Neural cell (in vitro differentiated cells): ENCODE measurements around the gene RCAN1. TPM values are rescaled to one million over a fixed set of nuclear protein-coding genes. Genes with fewer than 3 reads are reported as not detected.

Source experiments
- H2AFZ ChIP-seq: fragments of 200-600, 300-800 bp; sonication (generic), shearing (Covaris generic); 2 replicates; pipeline ENCODE4 v1.6.0; 2014; ENCODE audit warnings: low read depth, mild to moderate bottlenecking, antibody characterized with exemption, low read length, moderate library complexity
- H3F3A ChIP-seq: fragments of 200-600 bp; shearing (Covaris generic); 2 replicates; pipeline ENCODE4 v1.6.1; 2016; ENCODE audit warnings: mild to moderate bottlenecking, moderate library complexity, mixed read lengths, antibody characterized with exemption, low read length; ENCODE audit not compliant: insufficient read depth, poor library complexity, severe bottlenecking
- H3K27ac ChIP-seq: fragments of 200-600, 300-800 bp; sonication (generic), shearing (Covaris generic); 2 replicates; pipeline ENCODE4 v1.5.1; 2014; ENCODE audit warnings: mild to moderate bottlenecking, low read length, moderate library complexity
- H3K27me3 ChIP-seq: fragments of 300-800, 200-600 bp; sonication (generic), shearing (Covaris generic); 2 replicates; pipeline ENCODE4 v1.6.0; 2014; ENCODE audit warnings: mild to moderate bottlenecking, low read depth, low read length, moderate library complexity; ENCODE audit not compliant: insufficient read depth
- H3K36me3 ChIP-seq: fragments of 300-800, 200-600 bp; sonication (generic), shearing (Covaris generic); 2 replicates; pipeline ENCODE4 v1.5.1; 2014; ENCODE audit warnings: mild to moderate bottlenecking, antibody characterized with exemption, low read length, moderate library complexity; ENCODE audit not compliant: insufficient read depth
- H3K4me2 ChIP-seq: fragments of 300-800, 200-600 bp; sonication (generic), shearing (Covaris generic); 2 replicates; pipeline ENCODE4 v1.6.0; 2014; ENCODE audit warnings: mild to moderate bottlenecking, low read length
- H3K4me3 ChIP-seq: fragments of 300-800, 200-600 bp; sonication (generic), shearing (Covaris generic); 2 replicates; pipeline ENCODE4 v1.5.1; 2014; ENCODE audit warnings: mild to moderate bottlenecking, low read length, moderate library complexity
- H3K79me2 ChIP-seq: fragments of 200-600 bp; shearing (Covaris generic); replicated peaks from 2 replicates; pipeline ENCODE4 v1.6.0; 2014; ENCODE audit warnings: mild to moderate bottlenecking, low read length, moderate library complexity; ENCODE audit not compliant: insufficient read depth
- H3K9ac ChIP-seq: fragments of 300-800, 200-600 bp; sonication (generic), shearing (Covaris generic); 2 replicates; pipeline ENCODE4 v1.6.1; 2016; ENCODE audit warnings: mild to moderate bottlenecking, low read length, mixed read lengths
- H3K9me2 ChIP-seq: fragments of 200-600 bp; shearing (Covaris generic); 2 replicates; pipeline ENCODE4 v1.6.1; 2016; ENCODE audit warnings: mild to moderate bottlenecking, low read length, mixed read lengths; ENCODE audit not compliant: insufficient read depth
- H3K9me3 ChIP-seq: fragments of 200-600, 300-800 bp; sonication (generic), shearing (Covaris generic); 2 replicates; pipeline ENCODE4 v1.6.1; 2016; ENCODE audit warnings: mild to moderate bottlenecking, mixed run types, low read length, moderate library complexity, mixed read lengths
- H4K20me1 ChIP-seq: fragments of 200-600 bp; shearing (Covaris generic); 2 replicates; pipeline ENCODE4 v1.6.1; 2016; ENCODE audit warnings: mild to moderate bottlenecking, mixed run types; ENCODE audit not compliant: insufficient read depth
- EP300 ChIP-seq: fragments of 450-650 bp; conservative IDR thresholded peaks from 2 replicates; pipeline ENCODE4 v1.6.1; 2014; ENCODE audit warnings: antibody characterized with exemption, mild to moderate bottlenecking, moderate library complexity; ENCODE audit not compliant: poor library complexity, severe bottlenecking
- EZH2 ChIP-seq: fragments of 200-600, 300-800 bp; shearing (Covaris generic), sonication (generic); IDR thresholded peaks from 2 replicates; pipeline ENCODE4 v1.6.1; 2014; ENCODE audit warnings: antibody characterized with exemption, low read length, borderline replicate concordance, mild to moderate bottlenecking; ENCODE audit not compliant: insufficient read depth, poor library complexity, severe bottlenecking
- MXI1 ChIP-seq: fragments of 450-650 bp; conservative IDR thresholded peaks from 2 replicates; pipeline ENCODE4 v1.6.1; 2014; ENCODE audit warnings: antibody characterized with exemption, mild to moderate bottlenecking; ENCODE audit not compliant: poor library complexity, severe bottlenecking
- POLR2AphosphoS5 ChIP-seq: IDR thresholded peaks from 2 replicates; pipeline ENCODE4 v1.6.1; 2012
- RAD21 ChIP-seq: fragments of 450-650 bp; conservative IDR thresholded peaks from 2 replicates; pipeline ENCODE4 v1.6.1; 2014; ENCODE audit warnings: antibody characterized with exemption, mild to moderate bottlenecking, moderate library complexity
- SMC3 ChIP-seq: fragments of 450-650 bp; conservative IDR thresholded peaks from 2 replicates; pipeline ENCODE4 v1.6.1; 2014; ENCODE audit warnings: antibody characterized with exemption, mild to moderate bottlenecking, moderate library complexity; ENCODE audit not compliant: poor library complexity
- TAF1 ChIP-seq: IDR thresholded peaks from 2 replicates; pipeline ENCODE4 v1.6.1; 2012; ENCODE audit warnings: low read depth
- polyA plus RNA-seq: library from polyadenylated mRNA; depleted of rRNA; stranded (reverse); fragments of >200 nt; gene quantifications from 2 replicates; pipeline ENCODE4 v1.2.3, GENCODE V29; 2014
- TF ChIP-seq, protein P1 (sequence below): IDR thresholded peaks from 2 replicates; pipeline ENCODE4 v1.6.1; 2012; ENCODE audit warnings: borderline replicate concordance
- TF ChIP-seq, protein P2 (sequence below): fragments of 450-650 bp; IDR thresholded peaks from 2 replicates; pipeline ENCODE4 v1.5.1; 2014; ENCODE audit warnings: antibody characterized with exemption, mild to moderate bottlenecking, moderate library complexity; ENCODE audit not compliant: poor library complexity, severe bottlenecking

Gene RCAN1
- polyA plus RNA-seq, 1 donor from 2014 or later = 46.0 TPM

DNA sequence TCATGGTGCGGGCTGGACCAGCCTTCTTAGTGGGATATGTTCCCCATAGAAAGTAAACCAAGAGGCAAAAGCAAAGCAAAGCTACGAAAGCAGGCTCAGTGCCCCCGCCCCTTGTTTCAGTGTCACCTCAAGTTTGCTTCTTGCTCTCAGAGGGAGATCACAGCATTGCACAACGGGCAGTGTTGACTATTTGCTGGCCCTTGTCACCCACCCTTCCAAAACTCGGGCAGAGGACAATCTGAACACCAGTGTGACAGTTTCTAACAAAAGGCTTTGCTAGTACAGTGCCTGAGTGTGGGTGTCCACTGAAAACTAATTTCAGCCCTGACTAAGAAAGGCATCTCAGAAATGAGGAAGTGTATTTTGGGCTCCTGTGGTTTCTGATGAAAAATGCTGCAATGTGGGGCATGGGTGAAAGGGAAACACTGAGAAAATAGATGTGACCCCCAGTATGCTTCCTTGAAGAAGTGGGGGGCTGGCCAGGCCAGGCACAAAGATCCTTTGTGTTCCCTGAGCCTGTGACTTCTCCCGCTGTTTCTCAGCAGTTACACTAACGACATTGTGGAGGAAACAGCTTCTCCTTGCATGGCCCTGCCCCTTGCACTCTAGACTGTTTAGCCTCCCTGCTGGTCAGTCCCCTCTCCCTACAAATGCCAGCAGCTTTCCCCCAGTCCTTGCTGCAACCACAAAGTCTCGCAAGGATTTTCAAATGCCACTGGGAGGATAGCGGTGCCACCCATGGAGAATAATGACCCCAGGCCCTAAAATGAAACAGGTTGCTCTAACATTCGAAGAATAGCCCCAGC lies 69.6 kb downstream of the RCAN1 start:
- no peak overlapping the region for H3K4me2 ChIP-seq
- no peak overlapping the region for H2AFZ ChIP-seq
- peak overlapping the region; percentile 26 for H3K27ac ChIP-seq
- H3F3A ChIP-seq = no peaks in the 10 kb centered on the region
- H4K20me1 ChIP-seq = no peaks in the 10 kb centered on the region
- no peaks in the 10 kb centered on the region for H3K27me3 ChIP-seq
- no peak overlapping the region for H3K4me3 ChIP-seq
- no peak overlapping the region for H3K9ac ChIP-seq
- no peaks in the 10 kb centered on the region for H3K79me2 ChIP-seq
- H3K9me3 ChIP-seq = no peaks in the 10 kb centered on the region
- H3K36me3 ChIP-seq = no peaks in the 10 kb centered on the region
- no peak for TF ChIP-seq EZH2
- TF ChIP-seq TAF1 = no peak
- no peak for TF ChIP-seq EP300
- no peak for TF ChIP-seq SMC3
- H3K9me2 ChIP-seq = no peaks in the 10 kb centered on the region

DNA sequence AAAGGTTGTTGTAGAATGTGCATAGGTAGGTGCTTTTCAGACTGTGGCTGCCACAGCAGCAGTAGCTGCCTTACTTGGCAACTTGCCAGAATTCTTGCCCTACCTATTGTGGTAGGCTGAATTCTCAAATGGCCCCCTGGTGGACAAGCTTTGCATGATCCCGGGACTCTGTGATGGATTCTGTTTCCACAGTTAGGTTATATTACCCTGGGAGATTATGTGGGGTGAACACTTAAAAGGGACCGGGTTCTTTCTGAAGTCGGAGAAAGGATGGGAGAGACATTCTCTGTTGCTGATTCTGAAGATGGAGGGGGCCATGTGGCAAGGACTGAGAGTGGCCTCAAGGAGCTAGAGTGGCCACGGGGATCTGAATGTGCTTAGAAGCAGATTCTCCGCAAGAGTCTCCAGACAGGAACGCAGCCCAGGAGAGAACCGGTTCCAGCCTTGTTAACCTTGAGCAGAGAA lies 70.8 kb downstream of the RCAN1 start:
- no peaks in the 10 kb centered on the region for H3K36me3 ChIP-seq
- no peak overlapping the region for H3K27ac ChIP-seq
- no peaks in the 10 kb centered on the region for H4K20me1 ChIP-seq
- no peaks in the 10 kb centered on the region for H3K79me2 ChIP-seq
- TF ChIP-seq, protein P1, sequence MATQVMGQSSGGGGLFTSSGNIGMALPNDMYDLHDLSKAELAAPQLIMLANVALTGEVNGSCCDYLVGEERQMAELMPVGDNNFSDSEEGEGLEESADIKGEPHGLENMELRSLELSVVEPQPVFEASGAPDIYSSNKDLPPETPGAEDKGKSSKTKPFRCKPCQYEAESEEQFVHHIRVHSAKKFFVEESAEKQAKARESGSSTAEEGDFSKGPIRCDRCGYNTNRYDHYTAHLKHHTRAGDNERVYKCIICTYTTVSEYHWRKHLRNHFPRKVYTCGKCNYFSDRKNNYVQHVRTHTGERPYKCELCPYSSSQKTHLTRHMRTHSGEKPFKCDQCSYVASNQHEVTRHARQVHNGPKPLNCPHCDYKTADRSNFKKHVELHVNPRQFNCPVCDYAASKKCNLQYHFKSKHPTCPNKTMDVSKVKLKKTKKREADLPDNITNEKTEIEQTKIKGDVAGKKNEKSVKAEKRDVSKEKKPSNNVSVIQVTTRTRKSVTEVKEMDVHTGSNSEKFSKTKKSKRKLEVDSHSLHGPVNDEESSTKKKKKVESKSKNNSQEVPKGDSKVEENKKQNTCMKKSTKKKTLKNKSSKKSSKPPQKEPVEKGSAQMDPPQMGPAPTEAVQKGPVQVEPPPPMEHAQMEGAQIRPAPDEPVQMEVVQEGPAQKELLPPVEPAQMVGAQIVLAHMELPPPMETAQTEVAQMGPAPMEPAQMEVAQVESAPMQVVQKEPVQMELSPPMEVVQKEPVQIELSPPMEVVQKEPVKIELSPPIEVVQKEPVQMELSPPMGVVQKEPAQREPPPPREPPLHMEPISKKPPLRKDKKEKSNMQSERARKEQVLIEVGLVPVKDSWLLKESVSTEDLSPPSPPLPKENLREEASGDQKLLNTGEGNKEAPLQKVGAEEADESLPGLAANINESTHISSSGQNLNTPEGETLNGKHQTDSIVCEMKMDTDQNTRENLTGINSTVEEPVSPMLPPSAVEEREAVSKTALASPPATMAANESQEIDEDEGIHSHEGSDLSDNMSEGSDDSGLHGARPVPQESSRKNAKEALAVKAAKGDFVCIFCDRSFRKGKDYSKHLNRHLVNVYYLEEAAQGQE = no peak
- no peak for TF ChIP-seq EZH2
- H3K9ac ChIP-seq = no peak overlapping the region
- H3K9me3 ChIP-seq = no peaks in the 10 kb centered on the region
- no peaks in the 10 kb centered on the region for H3K27me3 ChIP-seq
- no peaks in the 10 kb centered on the region for H3F3A ChIP-seq
- no peaks in the 10 kb centered on the region for H3K9me2 ChIP-seq
- H2AFZ ChIP-seq = no peak overlapping the region
- no peak overlapping the region for H3K4me2 ChIP-seq
- no peak overlapping the region for H3K4me3 ChIP-seq

DNA sequence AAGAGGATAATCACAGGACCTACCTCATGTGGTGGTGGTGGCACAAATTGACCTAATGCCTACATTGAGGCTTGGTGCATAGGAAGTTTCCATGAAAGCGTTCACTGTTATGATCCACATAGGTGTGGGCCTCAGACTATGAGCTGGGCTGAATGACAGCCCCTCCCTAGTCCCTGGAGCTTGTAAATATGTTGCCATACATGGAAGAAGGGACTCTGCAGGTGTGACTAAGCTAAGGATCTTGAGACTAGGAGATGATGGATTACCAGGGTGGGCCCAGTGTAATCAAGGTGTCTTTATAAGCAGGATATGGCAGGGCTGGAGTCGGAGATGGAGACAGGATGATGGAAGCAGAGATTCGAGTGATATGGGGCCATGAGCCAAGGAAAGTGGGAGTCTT lies 71.9 kb downstream of the RCAN1 start:
- no peaks in the 10 kb centered on the region for H3K27me3 ChIP-seq

More for the DNA sequence above, 71.9 kb downstream of the RCAN1 start:
- H3K9me3 ChIP-seq = no peaks in the 10 kb centered on the region
- H3K4me3 ChIP-seq = no peak overlapping the region
- no peak overlapping the region for H3K9ac ChIP-seq
- TF ChIP-seq MXI1 = no peak
- no peak for TF ChIP-seq POLR2AphosphoS5
- TF ChIP-seq, protein P2, sequence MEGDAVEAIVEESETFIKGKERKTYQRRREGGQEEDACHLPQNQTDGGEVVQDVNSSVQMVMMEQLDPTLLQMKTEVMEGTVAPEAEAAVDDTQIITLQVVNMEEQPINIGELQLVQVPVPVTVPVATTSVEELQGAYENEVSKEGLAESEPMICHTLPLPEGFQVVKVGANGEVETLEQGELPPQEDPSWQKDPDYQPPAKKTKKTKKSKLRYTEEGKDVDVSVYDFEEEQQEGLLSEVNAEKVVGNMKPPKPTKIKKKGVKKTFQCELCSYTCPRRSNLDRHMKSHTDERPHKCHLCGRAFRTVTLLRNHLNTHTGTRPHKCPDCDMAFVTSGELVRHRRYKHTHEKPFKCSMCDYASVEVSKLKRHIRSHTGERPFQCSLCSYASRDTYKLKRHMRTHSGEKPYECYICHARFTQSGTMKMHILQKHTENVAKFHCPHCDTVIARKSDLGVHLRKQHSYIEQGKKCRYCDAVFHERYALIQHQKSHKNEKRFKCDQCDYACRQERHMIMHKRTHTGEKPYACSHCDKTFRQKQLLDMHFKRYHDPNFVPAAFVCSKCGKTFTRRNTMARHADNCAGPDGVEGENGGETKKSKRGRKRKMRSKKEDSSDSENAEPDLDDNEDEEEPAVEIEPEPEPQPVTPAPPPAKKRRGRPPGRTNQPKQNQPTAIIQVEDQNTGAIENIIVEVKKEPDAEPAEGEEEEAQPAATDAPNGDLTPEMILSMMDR = no peak
- no peak for TF ChIP-seq TAF1
- TF ChIP-seq RAD21 = no peak
- no peaks in the 10 kb centered on the region for H3F3A ChIP-seq
- no peaks in the 10 kb centered on the region for H3K79me2 ChIP-seq
- H3K36me3 ChIP-seq = no peaks in the 10 kb centered on the region
- H4K20me1 ChIP-seq = no peaks in the 10 kb centered on the region
- H2AFZ ChIP-seq = no peak overlapping the region
- H3K9me2 ChIP-seq = no peaks in the 10 kb centered on the region
- H3K27ac ChIP-seq = no peak overlapping the region
- H3K4me2 ChIP-seq = no peak overlapping the region
